HCT116 (cell line): ENCODE data around the gene MTHFD1L. TPM values are rescaled to one million over a fixed set of nuclear protein-coding genes. Genes with fewer than 3 reads are reported as not detected.
A peak's percentile ranks its signal among the peaks of the same experiment; 100 is the strongest.

Experiments used
- ATAC-seq: fragments of 200-7000 bp; cut with Tn5 transposase; 2 replicates; pipeline ENCODE4 v1.9.1; 2020; ENCODE audit warnings: mild to moderate bottlenecking, moderate library complexity
- BruUV-seq: library from RNA; stranded (reverse); fragments of 400-500 nt; replicated peaks from 2 replicates; lab custom pipeline; 2021; lab: Mats Ljungman, UMichigan
- CTCF ChIA-PET: fragments of 300-600 bp; sonication (Branson Sonifier 250); formaldehyde crosslinking; loops from one replicate; lab custom pipeline; 2021; ENCODE audit warnings: antibody characterized with exemption; lab: Charles Lee
- POLR2A ChIA-PET: fragments of 300-600, 350-600 bp; sonication (Branson Sonifier 250); formaldehyde crosslinking; loops from one replicate; lab custom pipeline; 2021; ENCODE audit warnings: antibody characterized with exemption; lab: Charles Lee
- RAD21 ChIA-PET, 2 experiments: fragments of 300-600 bp; sonication (Branson Sonifier 250); formaldehyde crosslinking; loops; one replicate each; lab custom pipeline; 2023; ENCODE audit warnings: low total read pairs in 2 of 2; ENCODE audit not compliant: uncharacterized antibody in 2 of 2, unreplicated experiment in 2 of 2, low non-redundant PET in 1 of 2; lab: Charles Lee
- DNase-seq: peaks from one replicate; pipeline ENCODE4 v3.0.0-alpha.2; 2010; ENCODE audit warnings: low read depth, low spot score
- H2AFZ ChIP-seq: fragments of 200-600 bp; shearing (Covaris generic), sonication (generic); 2 replicates; pipeline ENCODE4 v1.6.1; 2017; ENCODE audit warnings: low read depth, mixed run types, mixed read lengths, antibody characterized with exemption, low read length; ENCODE audit not compliant: poor library complexity, severe bottlenecking
- H3K27ac ChIP-seq: 2 replicates; pipeline ENCODE4 v1.5.1; 2012; ENCODE audit warnings: low read depth, low read length
- H3K27me3 ChIP-seq: fragments of 200-600 bp; sonication (generic); 2 replicates; pipeline ENCODE4 v1.6.1; 2016; ENCODE audit warnings: mixed run types, low read length, mixed read lengths; ENCODE audit not compliant: insufficient read depth
- H3K36me3 ChIP-seq, 2 experiments: fragments of 200-500 bp in 1 of 2; fragments of 200-600 bp in 1 of 2; sonication (Bioruptor generic) in 1 of 2; sonication (generic) in 1 of 2; 2 replicates each; pipeline versions ENCODE4 v1.5.1 to v1.6.1; 2014 to 2016; ENCODE audit warnings: low read length in 2 of 2, inconsistent platforms in 1 of 2, mixed read lengths in 1 of 2, mixed run types in 1 of 2; ENCODE audit not compliant: insufficient read depth in 2 of 2, control insufficient read depth in 1 of 2
- H3K4me1 ChIP-seq, 2 experiments: fragments of 200-600 bp in 1 of 2; sonication (generic) in 1 of 2; 2 replicates each; pipeline versions ENCODE4 v1.5.1 to v1.6.1; 2012 to 2017; ENCODE audit warnings: low read length in 2 of 2, inconsistent platforms in 1 of 2, mild to moderate bottlenecking in 1 of 2, mixed read lengths in 1 of 2, mixed run types in 1 of 2, moderate library complexity in 1 of 2; ENCODE audit not compliant: insufficient read depth in 2 of 2, control insufficient read depth in 1 of 2
- H3K4me2 ChIP-seq: fragments of 200-600 bp; sonication (generic); 2 replicates; pipeline ENCODE4 v1.6.1; 2017; ENCODE audit warnings: mixed run types, low read length, mixed read lengths
- H3K4me3 ChIP-seq, 2 experiments: fragments of 200-600 bp in 1 of 2; sonication (generic) in 1 of 2; replicated peaks in 1 of 2; 2 replicates each; pipeline ENCODE4 v1.5.1; 2011 to 2016; ENCODE audit warnings: low read length in 2 of 2, control low read depth in 1 of 2, low read depth in 1 of 2, mild to moderate bottlenecking in 1 of 2, mixed read lengths in 1 of 2, mixed run types in 1 of 2
- H3K79me2 ChIP-seq: fragments of 200-600 bp; sonication (generic); 2 replicates; pipeline ENCODE4 v1.6.1; 2017; ENCODE audit warnings: mild to moderate bottlenecking, mixed run types, low read length, moderate library complexity, mixed read lengths; ENCODE audit not compliant: insufficient read depth
- H3K9ac ChIP-seq: fragments of 200-600 bp; sonication (generic); 2 replicates; pipeline ENCODE4 v1.6.1; 2016; ENCODE audit warnings: low read length, mixed read lengths
- H3K9me2 ChIP-seq: fragments of 200-600 bp; sonication (generic), shearing (Covaris generic); 2 replicates; pipeline ENCODE4 v1.6.1; 2017; ENCODE audit warnings: mixed run types, mild to moderate bottlenecking, moderate library complexity; ENCODE audit not compliant: insufficient read depth
- H3K9me3 ChIP-seq, 2 experiments: fragments of 200-500 bp in 1 of 2; fragments of 200-600 bp in 1 of 2; sonication (Bioruptor generic) in 1 of 2; sonication (generic) in 1 of 2; 2 replicates each; pipeline ENCODE4 v1.6.1; 2014 to 2017; ENCODE audit warnings: low read length in 2 of 2, mixed read lengths in 2 of 2, inconsistent platforms in 1 of 2, low read depth in 1 of 2, mild to moderate bottlenecking in 1 of 2, mixed run types in 1 of 2, moderate library complexity in 1 of 2; ENCODE audit not compliant: control insufficient read depth in 1 of 2, insufficient read depth in 1 of 2
- H4K20me1 ChIP-seq: fragments of 200-600 bp; sonication (generic), shearing (Covaris generic); 2 replicates; pipeline ENCODE4 v1.6.1; 2017; ENCODE audit warnings: mixed run types, mild to moderate bottlenecking, moderate library complexity; ENCODE audit not compliant: insufficient read depth
- CTCF ChIP-seq, 3 experiments: fragments of 200-600 bp in 1 of 3; sonication (generic) in 1 of 3; IDR thresholded peaks in 2 of 3; conservative IDR thresholded peaks in 1 of 3; 2 replicates each; pipeline ENCODE4 v1.5.1; 2012 to 2017; ENCODE audit warnings: low read depth in 2 of 3, low read length in 2 of 3, antibody characterized with exemption in 1 of 3, borderline replicate concordance in 1 of 3, control low read depth in 1 of 3, mild to moderate bottlenecking in 1 of 3, mixed read lengths in 1 of 3, mixed run types in 1 of 3, moderate library complexity in 1 of 3; ENCODE audit not compliant: insufficient read depth in 1 of 3
- EZH2 ChIP-seq: fragments of 200-600 bp; sonication (generic); IDR thresholded peaks from 2 replicates; pipeline ENCODE4 v1.6.1; 2017; ENCODE audit warnings: antibody characterized with exemption, mixed run types
- EZH2phosphoT487 ChIP-seq: fragments of 200-600 bp; IDR thresholded peaks from 2 replicates; pipeline ENCODE4 v1.6.1; 2018; ENCODE audit warnings: antibody characterized with exemption, borderline replicate concordance
- JUND ChIP-seq: IDR thresholded peaks from 2 replicates; pipeline ENCODE4 v1.6.1; 2012
- MAX ChIP-seq: IDR thresholded peaks from 2 replicates; pipeline ENCODE4 v1.6.1; 2012
- POLR2AphosphoS5 ChIP-seq: IDR thresholded peaks from 2 replicates; pipeline ENCODE4 v1.6.1; 2011; ENCODE audit warnings: mild to moderate bottlenecking, low read depth, low read length, moderate library complexity
- SP1 ChIP-seq: IDR thresholded peaks from 2 replicates; pipeline ENCODE4 v1.6.1; 2012; ENCODE audit warnings: low read depth
- SRF ChIP-seq: IDR thresholded peaks from 2 replicates; pipeline ENCODE4 v1.6.1; 2012; ENCODE audit warnings: low read depth
- TCF7L2 ChIP-seq: IDR thresholded peaks from 2 replicates; pipeline ENCODE4 v1.7.0; 2011; ENCODE audit warnings: borderline replicate concordance, inconsistent platforms; ENCODE audit not compliant: insufficient read depth, insufficient read length; ENCODE audit errors: extremely low read depth
- YY1 ChIP-seq: IDR thresholded peaks from 2 replicates; pipeline ENCODE4 v1.6.1; 2011; ENCODE audit warnings: low read length, low read depth, moderate library complexity, mild to moderate bottlenecking; ENCODE audit not compliant: insufficient replicate concordance; ENCODE audit errors: extremely low read depth
- ZBTB33 ChIP-seq: IDR thresholded peaks from 2 replicates; pipeline ENCODE4 v1.6.1; 2011; ENCODE audit warnings: mild to moderate bottlenecking, low read length, moderate library complexity; ENCODE audit not compliant: insufficient replicate concordance; ENCODE audit errors: extremely low read depth
- intact Hi-C: fragments of 100-400 bp; cut with micrococcal nuclease; formaldehyde crosslinking; loops from 2 replicates; pipeline ENCODE4 v1.10.0; 2022
- total RNA-seq: library from RNA; stranded (reverse); gene quantifications from one replicate; pipeline ENCODE4 v1.2.1, GENCODE V29; 2021; ENCODE audit not compliant: unreplicated experiment

Gene MTHFD1L
- total RNA-seq, 1 experiment from 2014 or later: 127 TPM

GRCh38 chr6:151051164-151051563 lies 185.7 kb downstream of the MTHFD1L start (continued):
- TF ChIP-seq ZBTB33: no peak
- no peak for TF ChIP-seq JUND

GRCh38 chr6:151052021-151052646 lies 186.6 kb downstream of the MTHFD1L start:
- Histone ChIP-seq H3K4me2 (peak overlapping the region; percentile 60), H3K36me3 (peaks cover 0 to 33% of the 10 kb centered on the region in 2 experiments; a peak in 1 of 4 replicates), H3K9me2 (no peaks in the 10 kb centered on the region), H4K20me1 (no peaks in the 10 kb centered on the region), H3K4me1 (peaks cover 54 to 80% of the 10 kb centered on the region in 2 experiments), H3K9me3 (peaks cover 0 to 4% of the 10 kb centered on the region in 2 experiments; a peak in 1 of 4 replicates), H2AFZ (no peak overlapping the region), H3K9ac (peak overlapping the region; percentile 61), H3K4me3 (no peak overlapping the region), H3K79me2 (peaks cover 41% of the 10 kb centered on the region), H3K27ac (peak overlapping the region; percentile 96), H3K27me3 (no peaks in the 10 kb centered on the region)
- RAD21 ChIA-PET: interaction anchor here in 1 of 2 experiments (0.8 kb wide), 1 partner anchor 272 kb away, joined by 3 read pairs; no protein-coding TSS in a partner anchor
- intact Hi-C loops: no loop called here
- CTCF ChIA-PET: interaction anchor here (0.6 to 0.8 kb wide), 4 partner anchors 11 to 280 kb away, joined by 3 to 5 read pairs (median 4); no protein-coding TSS in a partner anchor
- TSS peak; percentile 95 for BruUV-seq
- DNase-seq (peak; percentile 66), ATAC-seq (peak; percentile 93)
- POLR2A ChIA-PET: interaction anchor here (0.8 to 7.9 kb wide), 4 partner anchors 8 to 273 kb away, joined by 3 to 41 read pairs (median 7); no protein-coding TSS in a partner anchor
- peak; percentile 69 for TF ChIP-seq TCF7L2
- TF ChIP-seq YY1: peak; percentile 43
- TF ChIP-seq EZH2: no peak
- TF ChIP-seq MAX: no peak
- TF ChIP-seq CTCF (IDR thresholded peaks at IDR 0.05 in 2 of 3, conservative IDR thresholded peaks at IDR 0.05 in 1 of 3; ENCODE audit: borderline replicate concordance in 1 of 3, insufficient read depth in 1 of 3, low read depth in 2 of 3, low read length in 2 of 3): peak in 2 of 3 experiments; percentile 44 to 58; a peak in 4 of 6 replicates
- no peak for TF ChIP-seq SP1
- no peak for TF ChIP-seq SRF
- TF ChIP-seq EZH2phosphoT487: no peak
- TF ChIP-seq ZBTB33: no peak
- peak; percentile 62 for TF ChIP-seq POLR2AphosphoS5
